Fibroblast of lung (primary cell): Measurements from ENCODE around the gene RPS26.

Experiments
- CTCF ChIP-seq, 2 donors: IDR thresholded peaks in 1 of 2; conservative IDR thresholded peaks in 1 of 2; 1 replicate in 1 of 2; 2 replicates in 1 of 2; pipeline ENCODE4 v1.5.1; 2011 to 2012; ENCODE audit warnings: low read length in 2 of 2, control low read depth in 1 of 2, inconsistent platforms in 1 of 2, low read depth in 1 of 2, mild to moderate bottlenecking in 1 of 2
- EZH2 ChIP-seq: IDR thresholded peaks from 2 replicates; pipeline ENCODE4 v1.5.1; 2012; ENCODE audit warnings: low read length, control low read depth, mild to moderate bottlenecking; ENCODE audit errors: missing control alignments

- no peak for TF ChIP-seq CTCF (conservative IDR thresholded peaks at IDR 0.05 in 1 of 2, IDR thresholded peaks at IDR 0.05 in 1 of 2; ENCODE audit: low read depth in 1 of 2, low read length in 2 of 2)
- no peak for TF ChIP-seq EZH2
Measured at GRCh38 chr12:56081393-56082347, 40.0 kb downstream of the RPS26 start.
